Loucy (cell line): ENCODE measurements around the gene DEFB129.

Source experiments
- H2AFZ ChIP-seq: fragments of 200-600 bp; sonication (generic); 2 replicates; pipeline ENCODE4 v1.6.0; 2016; ENCODE audit warnings: antibody characterized with exemption, mild to moderate bottlenecking, low read length, moderate library complexity
- H3F3A ChIP-seq: fragments of 200-600 bp; 2 replicates; pipeline ENCODE4 v1.6.0; 2016; ENCODE audit warnings: antibody characterized with exemption, low read depth, mild to moderate bottlenecking
- H3K27me3 ChIP-seq: fragments of 200-600 bp; sonication (generic); 2 replicates; pipeline ENCODE4 v1.6.1; 2014; ENCODE audit warnings: low read length, mild to moderate bottlenecking; ENCODE audit not compliant: insufficient read depth, poor library complexity, severe bottlenecking
- H3K36me3 ChIP-seq: fragments of 200-600 bp; sonication (generic); 2 replicates; pipeline ENCODE4 v1.6.1; 2016; ENCODE audit warnings: low read length; ENCODE audit not compliant: insufficient read depth
- H3K4me1 ChIP-seq: fragments of 200-600 bp; sonication (generic); 2 replicates; pipeline ENCODE4 v1.5.1; 2014; ENCODE audit warnings: low read length, mild to moderate bottlenecking; ENCODE audit not compliant: insufficient read depth, poor library complexity, severe bottlenecking
- H3K4me2 ChIP-seq: fragments of 200-600 bp; sonication (generic); 2 replicates; pipeline ENCODE4 v1.6.0; 2014; ENCODE audit warnings: antibody characterized with exemption, low read length, low read depth, mild to moderate bottlenecking; ENCODE audit not compliant: poor library complexity, severe bottlenecking
- H3K4me3 ChIP-seq: fragments of 200-600 bp; sonication (generic); 2 replicates; pipeline ENCODE4 v1.5.1; 2014; ENCODE audit warnings: low read length, mild to moderate bottlenecking, mixed read lengths; ENCODE audit not compliant: poor library complexity, severe bottlenecking
- H3K79me2 ChIP-seq: fragments of 200-600 bp; sonication (generic); 2 replicates; pipeline ENCODE4 v1.6.1; 2014; ENCODE audit warnings: low read length; ENCODE audit not compliant: insufficient read depth
- H3K9ac ChIP-seq: fragments of 200-600 bp; sonication (generic); 2 replicates; pipeline ENCODE4 v1.6.0; 2014; ENCODE audit warnings: mild to moderate bottlenecking, low read depth, low read length, moderate library complexity; ENCODE audit not compliant: poor library complexity, severe bottlenecking
- H3K9me2 ChIP-seq: fragments of 200-600 bp; sonication (generic); replicated peaks from 2 replicates; pipeline ENCODE4 v1.6.1; 2016; ENCODE audit warnings: low read depth, low read length, mixed read lengths
- H3K9me3 ChIP-seq: fragments of 200-600 bp; sonication (generic); 2 replicates; pipeline ENCODE4 v1.6.1; 2014; ENCODE audit warnings: mild to moderate bottlenecking, antibody characterized with exemption, low read length, low read depth; ENCODE audit not compliant: insufficient read depth
- H4K20me1 ChIP-seq: fragments of 200-600 bp; sonication (generic); 2 replicates; pipeline ENCODE4 v1.6.0; 2014; ENCODE audit warnings: antibody characterized with exemption, low read length, mild to moderate bottlenecking; ENCODE audit not compliant: insufficient read depth, poor library complexity, severe bottlenecking
- CTCF ChIP-seq: fragments of 200-600 bp; sonication (generic); conservative IDR thresholded peaks from 2 replicates; pipeline ENCODE4 v1.5.1; 2014; ENCODE audit warnings: mild to moderate bottlenecking, antibody characterized with exemption, low read length
- EZH2phosphoT487 ChIP-seq: fragments of 200-600 bp; IDR thresholded peaks from 2 replicates; pipeline ENCODE4 v1.6.1; 2018; ENCODE audit warnings: antibody characterized with exemption, mild to moderate bottlenecking, moderate library complexity, borderline replicate concordance

The DEFB129 gene

DNA sequence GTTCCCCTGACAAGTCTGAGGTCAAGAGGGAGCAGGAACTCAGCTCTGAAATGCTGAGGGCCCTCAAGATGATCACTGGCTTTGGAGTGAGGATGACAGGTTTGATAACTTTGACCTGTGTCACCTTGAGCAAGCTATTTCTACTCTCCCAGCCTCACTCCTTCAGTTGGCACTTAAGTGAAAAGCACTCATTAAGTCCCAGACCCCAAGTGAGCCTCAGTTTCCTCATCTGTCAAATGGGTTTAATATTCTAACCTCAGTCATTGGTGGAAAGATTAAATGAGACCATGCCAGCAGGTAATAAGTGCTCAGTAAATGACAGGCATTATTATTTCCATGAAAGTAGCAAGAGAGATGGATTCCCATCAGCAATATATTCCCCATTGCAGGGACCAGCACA lies 44.5 kb downstream of the DEFB129 start:
- Histone ChIP-seq H2AFZ (no peak overlapping the region), H3K4me3 (no peak overlapping the region), H3K9me3 (no peaks in the 10 kb centered on the region), H3K27me3 (no peaks in the 10 kb centered on the region), H3K4me2 (no peak overlapping the region), H3K9me2 (no peaks in the 10 kb centered on the region), H3K4me1 (peaks cover 6% of the 10 kb centered on the region), H4K20me1 (no peaks in the 10 kb centered on the region), H3K79me2 (no peaks in the 10 kb centered on the region), H3F3A (no peaks in the 10 kb centered on the region), H3K36me3 (peaks cover 3% of the 10 kb centered on the region; the same call in 1 of the 2 replicates), H3K9ac (no peak overlapping the region)
- TF ChIP-seq EZH2phosphoT487, result no peak
- TF ChIP-seq CTCF, result no peak

- H3K4me1 ChIP-seq, result no peaks in the 10 kb centered on the region
- H3K9ac ChIP-seq, result no peak overlapping the region
- H3K27me3 ChIP-seq, result no peaks in the 10 kb centered on the region
- H3K9me3 ChIP-seq, result no peaks in the 10 kb centered on the region
- H2AFZ ChIP-seq, result no peak overlapping the region
- TF ChIP-seq CTCF (no peak), EZH2phosphoT487 (no peak)
- H4K20me1 ChIP-seq, result no peaks in the 10 kb centered on the region
- no peaks in the 10 kb centered on the region for H3K79me2 ChIP-seq
- no peaks in the 10 kb centered on the region for H3F3A ChIP-seq
- H3K4me2 ChIP-seq, result no peak overlapping the region
- peaks cover 14% of the 10 kb centered on the region; the same call in 1 of the 2 replicates for H3K36me3 ChIP-seq
- H3K4me3 ChIP-seq, result no peak overlapping the region
- H3K9me2 ChIP-seq, result no peaks in the 10 kb centered on the region
Measured at GRCh38 chr20:272718-273117, 45.7 kb downstream of the DEFB129 start.

DNA sequence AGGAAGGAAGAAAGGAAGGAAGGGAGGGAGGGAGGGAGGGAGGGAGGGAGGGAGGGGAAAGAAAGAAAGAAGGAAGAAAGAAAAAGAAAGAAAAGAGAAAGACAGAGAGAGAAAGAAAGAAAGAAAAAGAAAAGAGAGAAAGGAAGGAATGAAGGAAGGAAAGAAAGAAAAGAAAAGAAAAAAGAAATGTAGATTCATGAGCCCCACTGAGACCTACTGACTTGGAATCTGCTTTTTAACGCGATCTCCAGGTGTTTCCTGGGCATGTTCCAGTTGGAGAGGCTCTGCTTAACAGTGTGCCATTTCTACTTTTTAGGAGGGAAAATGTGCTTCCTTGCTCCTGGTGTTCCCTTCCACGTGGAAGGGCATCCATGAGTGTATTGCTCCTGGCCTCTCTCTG lies 46.8 kb downstream of the DEFB129 start:
- H4K20me1 ChIP-seq, result no peaks in the 10 kb centered on the region
- no peaks in the 10 kb centered on the region for H3F3A ChIP-seq
- H3K9ac ChIP-seq, result no peak overlapping the region
- no peak overlapping the region for H3K4me2 ChIP-seq
- H3K9me3 ChIP-seq, result no peaks in the 10 kb centered on the region
- no peak overlapping the region for H3K4me3 ChIP-seq
- H2AFZ ChIP-seq, result no peak overlapping the region
- H3K9me2 ChIP-seq, result no peaks in the 10 kb centered on the region
- no peaks in the 10 kb centered on the region for H3K27me3 ChIP-seq
- H3K79me2 ChIP-seq, result no peaks in the 10 kb centered on the region
- no peaks in the 10 kb centered on the region for H3K4me1 ChIP-seq
- H3K36me3 ChIP-seq, result peaks cover 21% of the 10 kb centered on the region; the same call in 1 of the 2 replicates
- no peak for TF ChIP-seq EZH2phosphoT487
- no peak for TF ChIP-seq CTCF
